Kidney (tissue), 14 donors: ENCODE results near the gene MIPEP. TPM values are rescaled to one million over a fixed set of nuclear protein-coding genes. Genes with fewer than 3 reads are reported as not detected.
A peak's percentile ranks its signal among the peaks of the same experiment; 100 is the strongest.

Experiments used
- DNase-seq, 5 donors: peaks; one replicate each; pipeline ENCODE4 v3.0.0-alpha.2; 2013 to 2020
- FAIRE-seq: peaks from 2 replicates; lab custom pipeline; 2012; peaks lifted over from hg19 to GRCh38; lab: Jason Lieb, UNC
- H3K27ac ChIP-seq, 2 donors: one replicate each; pipeline ENCODE4 v1.7.0; 2013; ENCODE audit warnings: low read depth in 2 of 2, low read length in 2 of 2, inconsistent platforms in 1 of 2
- H3K27me3 ChIP-seq: one replicate; pipeline ENCODE4 v1.7.1; 2013; ENCODE audit warnings: low read length, inconsistent platforms; ENCODE audit not compliant: control insufficient read depth, insufficient read depth
- H3K36me3 ChIP-seq, 3 donors: one replicate each; pipeline versions ENCODE4 v1.7.0 to v1.7.1; 2013; ENCODE audit warnings: low read length in 3 of 3, control low read depth in 1 of 3, inconsistent platforms in 1 of 3; ENCODE audit not compliant: insufficient read depth in 3 of 3, control insufficient read depth in 2 of 3
- H3K4me1 ChIP-seq, 3 donors: one replicate each; pipeline versions ENCODE4 v1.7.0 to v1.7.1; 2013; ENCODE audit warnings: low read length in 3 of 3, inconsistent platforms in 1 of 3, low read depth in 1 of 3; ENCODE audit not compliant: control insufficient read depth in 2 of 3, insufficient read depth in 2 of 3
- H3K4me3 ChIP-seq, 3 donors: one replicate each; pipeline versions ENCODE4 v1.7.0 to v1.8.1; 2013; ENCODE audit warnings: low read length in 3 of 3, control low read depth in 1 of 3, inconsistent platforms in 1 of 3
- H3K9ac ChIP-seq, 3 donors: one replicate each; pipeline versions ENCODE4 v1.7.0 to v1.7.1; 2013; ENCODE audit warnings: low read length in 3 of 3, control low read depth in 1 of 3, inconsistent platforms in 1 of 3
- H3K9me3 ChIP-seq, 3 donors: one replicate each; pipeline versions ENCODE4 v1.7.0 to v1.7.1; 2013; ENCODE audit warnings: low read length in 3 of 3, control low read depth in 1 of 3, inconsistent platforms in 1 of 3; ENCODE audit not compliant: control insufficient read depth in 2 of 3, insufficient read depth in 1 of 3
- CTCF ChIP-seq: IDR thresholded peaks from 3 replicates; pipeline ENCODE4 v1.5.1; 2012; ENCODE audit warnings: mild to moderate bottlenecking, moderate library complexity, borderline replicate concordance; ENCODE audit not compliant: insufficient read depth; ENCODE audit errors: extremely low read depth
- intact Hi-C: fragments of 100-400 bp; cut with DNase I; formaldehyde crosslinking; loops from one replicate; pipeline ENCODE4 v1.11.1; 2022
- polyA plus RNA-seq: library from polyadenylated mRNA; stranded (reverse); fragments of 350-450 nt; fragmentation: Illumina TruSeq; extraction: RNeasy Lipid Tissue Mini Kit (QIAGEN cat#74804); gene quantifications from one replicate; pipeline ENCODE4 v1.2.3, GENCODE V29; 2014; ENCODE audit warnings: low read depth, low replicate concordance; ENCODE audit not compliant: insufficient read depth
- total RNA-seq: library from RNA; stranded (reverse); fragmentation: NEBNext Ultra II Directional; extraction: Animal tissue kit (Norgen Biotek cat#: 25700); gene quantifications from one replicate; pipeline ENCODE4 v1.2.1, GENCODE V29; 2021
- donor health status: control.
- donor health status: control.
- donor health status: control.
- donor health status: control.
- donor health status: control.
- donor health status: DM: yes; HTN: yes; CAD: no.
- donor health status: Normal renal cell carcinoma (clear cell type).

The MIPEP gene
- total and polyA plus RNA-seq, 2 donors from 2014 or later, result 29.1 to 46.8 TPM

GRCh38 chr13:23718996-23719395 lies 170.2 kb downstream of the MIPEP start:
- DNase-seq, result no peak
- FAIRE-seq, result no peak
- Histone ChIP-seq H3K27ac (no peak overlapping the region), H3K9ac (no peak overlapping the region), H3K27me3 (no peaks in the 10 kb centered on the region), H3K4me3 (no peak overlapping the region), H3K9me3 (no peaks in the 10 kb centered on the region), H3K4me1 (no peaks in the 10 kb centered on the region), H3K36me3 (no peaks in the 10 kb centered on the region)
- no peak for TF ChIP-seq CTCF
- intact Hi-C loops, result no loop called here

- Histone ChIP-seq H3K9me3 (peaks cover 0 to 2% (median 0%) of the 10 kb centered on the region in 3 donors), H3K4me3 (no peak overlapping the region), H3K27me3 (no peaks in the 10 kb centered on the region), H3K4me1 (no peaks in the 10 kb centered on the region), H3K36me3 (no peaks in the 10 kb centered on the region), H3K27ac (no peak overlapping the region), H3K9ac (no peak overlapping the region)
- TF ChIP-seq CTCF, result no peak
- no peak for FAIRE-seq
- DNase-seq, result no peak
- intact Hi-C loops, result no loop called here
Observed at GRCh38 chr13:23716401-23716800, 172.8 kb downstream of the MIPEP start.

GRCh38 chr13:23715762-23716235 lies 173.4 kb downstream of the MIPEP start:
- DNase-seq (no peak), FAIRE-seq (no peak)
- intact Hi-C loops, result no loop called here

More at GRCh38 chr13:23715762-23716235, 173.4 kb downstream of the MIPEP start:
- no peaks in the 10 kb centered on the region for H3K27me3 ChIP-seq
- H3K36me3 ChIP-seq, result no peaks in the 10 kb centered on the region
- H3K27ac ChIP-seq, result no peak overlapping the region
- H3K4me3 ChIP-seq, result no peak overlapping the region
- peaks cover 0 to 2% (median 0%) of the 10 kb centered on the region in 3 donors for H3K9me3 ChIP-seq
- TF ChIP-seq CTCF, result peak; percentile 48
- no peaks in the 10 kb centered on the region for H3K4me1 ChIP-seq
- no peak overlapping the region for H3K9ac ChIP-seq
